WTC11 (cell line): ENCODE results near the gene CNMD. TPM values are rescaled to one million over a fixed set of nuclear protein-coding genes. Genes with fewer than 3 reads are reported as not detected.

Experiments used
- ATAC-seq: fragments of 200-7000 bp; cut with Tn5 transposase; 2 replicates; pipeline ENCODE4 v1.10.0; 2021; ENCODE audit warnings: mild to moderate bottlenecking, moderate library complexity
- CTCF ChIA-PET: fragments of 300-600 bp; sonication (Branson Sonifier 250); formaldehyde crosslinking; loops from one replicate; lab custom pipeline; 2021; ENCODE audit warnings: antibody characterized with exemption; lab: Charles Lee
- POLR2A ChIA-PET: fragments of 350-600 bp; sonication (Branson Sonifier 250); formaldehyde crosslinking; loops from one replicate; lab custom pipeline; 2021; ENCODE audit warnings: antibody characterized with exemption; lab: Charles Lee
- DNase-seq: peaks from one replicate; pipeline ENCODE4 v3.0.0; 2021; ENCODE audit warnings: low spot score
- H3K27ac Mint-ChIP-seq: 2 replicates; pipeline ENCODE4 v1.8.0; 2021; ENCODE audit warnings: mixed read lengths
- H3K27me3 Mint-ChIP-seq: 2 replicates; pipeline ENCODE4 v1.8.0; 2021; ENCODE audit warnings: low read depth, mild to moderate bottlenecking, moderate library complexity, mixed read lengths
- H3K36me3 Mint-ChIP-seq: 2 replicates; pipeline ENCODE4 v1.8.0; 2021; ENCODE audit warnings: mixed read lengths
- H3K4me1 Mint-ChIP-seq: 2 replicates; pipeline ENCODE4 v1.8.0; 2022; ENCODE audit warnings: mixed read lengths
- H3K4me3 Mint-ChIP-seq: 2 replicates; pipeline ENCODE4 v1.8.0; 2021; ENCODE audit warnings: mild to moderate bottlenecking, moderate library complexity, mixed read lengths
- H3K9me3 Mint-ChIP-seq: 2 replicates; pipeline ENCODE4 v1.8.0; 2021; ENCODE audit warnings: mixed read lengths
- AR ChIP-seq: fragments of 250-450 bp; sonication (Bioruptor Pico); IDR thresholded peaks from 2 replicates; pipeline ENCODE4 v1.9.0; 2021; ENCODE audit warnings: mild to moderate bottlenecking
- CBFB ChIP-seq: sonication (generic); formaldehyde crosslinking; IDR thresholded peaks from 2 replicates; pipeline ENCODE4 v1.8.1; 2022; ENCODE audit warnings: mild to moderate bottlenecking, low read depth, missing genetic modification reagents
- CDX4 ChIP-seq: fragments of 250-450 bp; sonication (Bioruptor Pico); IDR thresholded peaks from 2 replicates; pipeline ENCODE4 v1.9.0; 2021; ENCODE audit warnings: moderate library complexity, mild to moderate bottlenecking, inconsistent platforms, borderline replicate concordance
- E2F1 ChIP-seq: sonication (generic); formaldehyde crosslinking; IDR thresholded peaks from 2 replicates; pipeline ENCODE4 v1.8.0; 2022; ENCODE audit warnings: mild to moderate bottlenecking, missing genetic modification reagents
- ELF4 ChIP-seq: sonication (generic); formaldehyde crosslinking; IDR thresholded peaks from 2 replicates; pipeline ENCODE4 v1.8.1; 2022; ENCODE audit warnings: low read depth, mild to moderate bottlenecking, moderate library complexity, missing genetic modification reagents
- FOXJ3 ChIP-seq: sonication (generic); formaldehyde crosslinking; IDR thresholded peaks from 2 replicates; pipeline ENCODE4 v1.9.0; 2021; ENCODE audit warnings: missing genetic modification reagents, mild to moderate bottlenecking, borderline replicate concordance
- GTF2I ChIP-seq: fragments of 250-450 bp; sonication (Bioruptor Pico); conservative IDR thresholded peaks from 2 replicates; pipeline ENCODE4 v1.4.0; 2021; ENCODE audit warnings: mild to moderate bottlenecking
- HMGA2 ChIP-seq: fragments of 250-450 bp; sonication (Bioruptor Pico); IDR thresholded peaks from 2 replicates; pipeline ENCODE4 v1.4.0; 2021; ENCODE audit warnings: mild to moderate bottlenecking, moderate library complexity
- MAX ChIP-seq: sonication (generic); formaldehyde crosslinking; IDR thresholded peaks from 2 replicates; pipeline ENCODE4 v1.8.0; 2022; ENCODE audit warnings: mild to moderate bottlenecking, missing genetic modification reagents
- OVOL2 ChIP-seq: fragments of 250-450 bp; sonication (Bioruptor Pico); IDR thresholded peaks from 2 replicates; pipeline ENCODE4 v1.9.0; 2021; ENCODE audit warnings: mild to moderate bottlenecking, borderline replicate concordance
- SMAD3 ChIP-seq: sonication (generic); formaldehyde crosslinking; IDR thresholded peaks from 2 replicates; pipeline ENCODE4 v1.8.0; 2022; ENCODE audit warnings: missing genetic modification reagents, mild to moderate bottlenecking, borderline replicate concordance
- TEAD1 ChIP-seq: sonication (generic); formaldehyde crosslinking; IDR thresholded peaks from 2 replicates; pipeline ENCODE4 v1.8.0; 2022; ENCODE audit warnings: mild to moderate bottlenecking, missing genetic modification reagents
- USF2 ChIP-seq: sonication (generic); formaldehyde crosslinking; IDR thresholded peaks from 2 replicates; pipeline ENCODE4 v1.8.1; 2023; ENCODE audit warnings: mild to moderate bottlenecking, missing genetic modification reagents, moderate library complexity
- ZNF138 ChIP-seq: sonication (generic); formaldehyde crosslinking; conservative IDR thresholded peaks from 2 replicates; pipeline ENCODE4 v1.8.1; 2022; ENCODE audit warnings: mild to moderate bottlenecking, moderate library complexity, missing genetic modification reagents
- total RNA-seq: library from RNA; stranded (reverse); gene quantifications from 3 replicates; pipeline ENCODE4 v1.2.3, GENCODE V29; 2021

The CNMD gene
- total RNA-seq, 1 experiment from 2014 or later: 95.1 TPM

GRCh38 chr13:52776726-52777125, 37.1 kb upstream of the CNMD start:
- POLR2A ChIA-PET: no interaction called here
- peaks cover 9% of the 10 kb centered on the region for H3K4me1 Mint-ChIP-seq
- DNase-seq: no peak
- TF ChIP-seq E2F1 (CRISPR knock-in tag): no peak
- TF ChIP-seq CBFB: no peak
- peak; percentile 72 for TF ChIP-seq USF2 (CRISPR knock-in tag)
- CTCF ChIA-PET: no interaction called here
- no peak overlapping the region for H3K4me3 Mint-ChIP-seq
- no peak overlapping the region for H3K27ac Mint-ChIP-seq
- H3K27me3 Mint-ChIP-seq: no peaks in the 10 kb centered on the region
- ATAC-seq: peak; percentile 62
- no peaks in the 10 kb centered on the region for H3K36me3 Mint-ChIP-seq
- no peaks in the 10 kb centered on the region for H3K9me3 Mint-ChIP-seq

- H3K4me3 Mint-ChIP-seq: no peak overlapping the region
Measured at GRCh38 chr13:52775511-52775910, 35.9 kb upstream of the CNMD start.

GRCh38 chr13:52767949-52768516, 28.4 kb upstream of the CNMD start:
- POLR2A ChIA-PET: no interaction called here
- CTCF ChIA-PET: no interaction called here

More at GRCh38 chr13:52775511-52775910, 35.9 kb upstream of the CNMD start:
- ATAC-seq (no peak), DNase-seq (no peak)
- no peaks in the 10 kb centered on the region for H3K36me3 Mint-ChIP-seq
- no peak overlapping the region for H3K27ac Mint-ChIP-seq
- ChIA-PET POLR2A (no interaction called here), CTCF (no interaction called here)
- H3K4me1 Mint-ChIP-seq: peaks cover 9% of the 10 kb centered on the region
- TF ChIP-seq ZNF138 (CRISPR knock-in tag): no peak
- no peak for TF ChIP-seq GTF2I (CRISPR knock-in tag)
- TF ChIP-seq OVOL2: no peak
- TF ChIP-seq HMGA2 (CRISPR knock-in tag): no peak
- no peak for TF ChIP-seq TEAD1
- no peak for TF ChIP-seq MAX (CRISPR knock-in tag)
- no peak for TF ChIP-seq SMAD3 (CRISPR knock-in tag)
- no peak for TF ChIP-seq USF2 (CRISPR knock-in tag)
- no peak for TF ChIP-seq CDX4 (CRISPR knock-in tag)
- TF ChIP-seq AR (CRISPR knock-in tag): no peak
- no peaks in the 10 kb centered on the region; the same call in 1 of the 2 replicates for H3K9me3 Mint-ChIP-seq
- no peaks in the 10 kb centered on the region for H3K27me3 Mint-ChIP-seq

More at GRCh38 chr13:52767949-52768516, 28.4 kb upstream of the CNMD start:
- Mint-ChIP-seq H3K27ac (no peak overlapping the region), H3K9me3 (peaks cover under 1% of the 10 kb centered on the region)
- no peak for TF ChIP-seq FOXJ3 (CRISPR knock-in tag)
- no peak for TF ChIP-seq ELF4 (CRISPR knock-in tag)
- TF ChIP-seq, all 79 proteins: peak for 0
- Mint-ChIP-seq H3K4me3 (no peak overlapping the region), H3K4me1 (peaks cover 3% of the 10 kb centered on the region; the same call in 1 of the 2 replicates), H3K27me3 (no peaks in the 10 kb centered on the region), H3K36me3 (no peaks in the 10 kb centered on the region)
- ATAC-seq (no peak), DNase-seq (no peak)
